Measurements from ENCODE around the gene NEMP1.

NEMP1 gene

GRCh38 chr12:57005980-57006808 is 72.4 kb downstream of the NEMP1 start, which contains the start of gene ZBTB39:
ZBTB39 (minus strand) TSS chr12:57006546; CDS start chr12:57004917, 1,629 bp downstream.
- peak; percentile 97 for TF ChIP-seq CTCF (IDR thresholded peaks at IDR 0.05)
